Esophagus squamous epithelium (tissue), 4 donors: Measurements from ENCODE around the gene TSPAN9.

ENCODE experiments used
- CTCF ChIP-seq, 6 experiments: fragments of 450-650 bp in 4 of 6; fragments of 200-600 bp in 2 of 6; sonication (generic) in 2 of 6; IDR thresholded peaks; one replicate each; pipeline ENCODE4 v1.5.1; 2016 to 2019; ENCODE audit warnings: antibody characterized with exemption in 6 of 6, mild to moderate bottlenecking in 4 of 6, moderate library complexity in 4 of 6
- POLR2A ChIP-seq, 4 donors: fragments of 450-650 bp; IDR thresholded peaks; one replicate each; pipeline ENCODE4 v1.6.1; 2017; ENCODE audit warnings: antibody characterized with exemption in 4 of 4, mild to moderate bottlenecking in 4 of 4, moderate library complexity in 3 of 4

- TF ChIP-seq CTCF (IDR thresholded peaks at IDR 0.05) (no peak), POLR2A (IDR thresholded peaks at IDR 0.05) (no peak)
These were observed 37.9 kb downstream of the TSPAN9 start for GRCh38 chr12:3115078-3115477.
